ENCODE results near the gene XRCC2. TPM values are rescaled to one million over a fixed set of nuclear protein-coding genes. Genes with fewer than 3 reads are reported as not detected.
A peak's percentile ranks its signal among the peaks of the same experiment; 100 is the strongest.

The XRCC2 gene
- polyA plus RNA-seq, 1 of the 3 experiments (the other 2 are of a cell fraction) = 3.1 TPM

GRCh38 chr7:152615031-152615741 is 60.8 kb downstream of the XRCC2 start (continued):
- TF ChIP-seq FOSL2 (IDR thresholded peaks at IDR 0.05; ENCODE audit: borderline replicate concordance, low read depth) (no peak), TAF1 (IDR thresholded peaks at IDR 0.05; ENCODE audit: borderline replicate concordance, low read depth, low read length) (no peak), CHD2 (IDR thresholded peaks at IDR 0.05; ENCODE audit: low read length, partially characterized antibody) (no peak), POLR2AphosphoS5 (IDR thresholded peaks at IDR 0.05; ENCODE audit: low read depth, low read length) (no peak), ZBTB33 (IDR thresholded peaks at IDR 0.05; ENCODE audit: borderline replicate concordance, low read depth) (no peak), RCOR1 (IDR thresholded peaks at IDR 0.05; ENCODE audit: low read length) (peak; percentile 86; the same call in 1 of the 2 replicates), USF2 (IDR thresholded peaks at IDR 0.05; ENCODE audit: borderline replicate concordance, low read depth, low read length) (no peak; the same call in 1 of the 2 replicates), EP300 (IDR thresholded peaks at IDR 0.05; ENCODE audit: borderline replicate concordance in 1 of 2, low read depth in 1 of 2, low read length in 1 of 2) (peak in 1 of 2 experiments; percentile 88; a peak in 2 of 4 replicates)

- Histone ChIP-seq H4K20me1 (ENCODE audit: insufficient read depth) (no peaks in the 10 kb centered on the region), H3K4me3 (ENCODE audit: low read depth in 2 of 2, low read length in 1 of 2) (no peak overlapping the region), H3K36me3 (replicated peaks in 1 of 2; ENCODE audit: control insufficient read depth in 1 of 2, insufficient read depth in 2 of 2, low read length in 1 of 2) (no peaks in the 10 kb centered on the region), H3F3A (replicated peaks; ENCODE audit: insufficient read depth) (no peaks in the 10 kb centered on the region), H3K4me1 (ENCODE audit: control insufficient read depth in 1 of 2, insufficient read depth in 2 of 2, low read depth in 1 of 2, low read length in 1 of 2) (no peaks in the 10 kb centered on the region), H3K27ac (ENCODE audit: low read depth in 2 of 2, low read length in 1 of 2) (no peak overlapping the region), H3K9ac (no peak overlapping the region), H3K4me2 (no peak overlapping the region), H3K79me2 (ENCODE audit: insufficient read depth) (no peaks in the 10 kb centered on the region), H3K9me2 (no peaks in the 10 kb centered on the region), H3K27me3 (ENCODE audit: insufficient read depth) (no peaks in the 10 kb centered on the region), H3K9me3 (no peaks in the 10 kb centered on the region), H2AFZ (ENCODE audit: low read depth) (no peak overlapping the region)
- TF ChIP-seq PBX3 (IDR thresholded peaks at IDR 0.05) (no peak), TEAD4 (IDR thresholded peaks at IDR 0.05; ENCODE audit: borderline replicate concordance, insufficient read depth) (no peak), USF2 (IDR thresholded peaks at IDR 0.05; ENCODE audit: borderline replicate concordance, low read depth, low read length) (no peak), FOSL2 (IDR thresholded peaks at IDR 0.05; ENCODE audit: borderline replicate concordance, low read depth) (no peak), RCOR1 (IDR thresholded peaks at IDR 0.05; ENCODE audit: low read length) (no peak), ELF1 (IDR thresholded peaks at IDR 0.05) (no peak), EZH2phosphoT487 (IDR thresholded peaks at IDR 0.05; ENCODE audit: borderline replicate concordance, low read depth) (no peak), YY1 (IDR thresholded peaks at IDR 0.05; ENCODE audit: low read depth) (no peak), RFX5 (IDR thresholded peaks at IDR 0.05; ENCODE audit: low read length) (no peak), USF1 (IDR thresholded peaks at IDR 0.05; ENCODE audit: borderline replicate concordance, low read depth) (no peak), CHD2 (IDR thresholded peaks at IDR 0.05; ENCODE audit: low read length, partially characterized antibody) (no peak), CTCF (IDR thresholded peaks at IDR 0.05) (no peak), FOXJ3 (CRISPR knock-in tag; IDR thresholded peaks at IDR 0.05) (no peak), MEF2A (IDR thresholded peaks at IDR 0.05; ENCODE audit: borderline replicate concordance, low read depth) (no peak), JUND (IDR thresholded peaks at IDR 0.05) (no peak), MXI1 (IDR thresholded peaks at IDR 0.05; ENCODE audit: low read depth, low read length) (no peak), POLR2AphosphoS5 (IDR thresholded peaks at IDR 0.05; ENCODE audit: low read depth, low read length) (no peak), GABPA (IDR thresholded peaks at IDR 0.05; ENCODE audit: low read depth) (no peak), NFIC (IDR thresholded peaks at IDR 0.05; ENCODE audit: borderline replicate concordance) (no peak)
- WGBS (ENCODE audit: low lambda C conversion rate) = 70% methylated on average over 4 of the region's 4 CpGs
- POLR2A ChIA-PET = no interaction called here
- DNase-seq = no peak
- CTCF ChIA-PET = interaction anchor here (1.1 kb wide), 2 partner anchors 11 to 96 kb away, joined by 3 read pairs; no protein-coding TSS in a partner anchor
Measured at GRCh38 chr7:152608656-152609055, 67.3 kb downstream of the XRCC2 start.

Data from SK-N-SH (cell line).